Panc1 (cell line): Measurements from ENCODE around the gene FBXW4.

Source experiments
- CTCF ChIP-seq: fragments of 450-650 bp; IDR thresholded peaks from 2 replicates; pipeline ENCODE4 v1.5.1; 2017; ENCODE audit warnings: mild to moderate bottlenecking
- POLR2AphosphoS5 ChIP-seq: IDR thresholded peaks from 2 replicates; pipeline ENCODE4 v1.6.1; 2012; ENCODE audit warnings: mild to moderate bottlenecking, low read depth, low read length, moderate library complexity
- REST ChIP-seq, 2 experiments: IDR thresholded peaks; 2 replicates each; pipeline ENCODE4 v1.6.1; 2011 to 2012; ENCODE audit warnings: low read depth in 2 of 2, control low read depth in 1 of 2, low read length in 1 of 2, mild to moderate bottlenecking in 1 of 2, moderate library complexity in 1 of 2; ENCODE audit not compliant: insufficient read depth in 1 of 2
- SIN3A ChIP-seq: IDR thresholded peaks from 2 replicates; pipeline ENCODE4 v1.6.1; 2012; ENCODE audit warnings: low read depth, mild to moderate bottlenecking, low read length, moderate library complexity, borderline replicate concordance; ENCODE audit not compliant: insufficient read depth

- TF ChIP-seq CTCF (no peak), POLR2AphosphoS5 (no peak), REST (IDR thresholded peaks at IDR 0.05; ENCODE audit: insufficient read depth in 1 of 2, low read depth in 2 of 2, low read length in 1 of 2) (no peak), SIN3A (no peak)
Measured at GRCh38 chr10:101655570-101655969, 39.4 kb downstream of the FBXW4 start.
